HT1080 (cell line): ENCODE results near the gene RUNX1. TPM values are rescaled to one million over a fixed set of nuclear protein-coding genes. Genes with fewer than 3 reads are reported as not detected.
"Not testable (repeated sequence)": the region's sequence is repeated elsewhere in the genome, so short reads cannot be mapped to it uniquely, and the experiment has no call there.

Experiments used
- DNase-seq: peaks from one replicate; pipeline ENCODE4 v3.0.0-alpha.2; 2015; ENCODE audit warnings: low read depth
- total RNA-seq: library from RNA; depleted of rRNA; stranded (reverse); fragments of >200 nt; shearing (Covaris generic); gene quantifications from 2 replicates; pipeline ENCODE4 v1.2.3, GENCODE V29; 2014

The RUNX1 gene
- total RNA-seq, 1 experiment from 2014 or later = 31.3 TPM

- no peak for DNase-seq
Measured at GRCh38 chr21:34994766-34995631, 54.1 kb downstream of the RUNX1 start.

GRCh38 chr21:34993521-34993921 lies 55.6 kb downstream of the RUNX1 start:
- not testable (repeated sequence) for DNase-seq

GRCh38 chr21:34992736-34993398 lies 56.2 kb downstream of the RUNX1 start:
- no peak for DNase-seq

GRCh38 chr21:34992180-34992579 lies 56.9 kb downstream of the RUNX1 start:
- DNase-seq = no peak

GRCh38 chr21:34991366-34991957 lies 57.6 kb downstream of the RUNX1 start:
- DNase-seq = no peak

- no peak for DNase-seq
Measured at GRCh38 chr21:34990842-34991241, 58.3 kb downstream of the RUNX1 start.

GRCh38 chr21:34989337-34990151 lies 59.6 kb downstream of the RUNX1 start:
- DNase-seq = peak; percentile 11

- no peak for DNase-seq
Measured at GRCh38 chr21:34988625-34989024, 60.5 kb downstream of the RUNX1 start.

GRCh38 chr21:34988139-34988538 lies 61.0 kb downstream of the RUNX1 start:
- no peak for DNase-seq

- DNase-seq = peak; percentile 11
Measured at GRCh38 chr21:34987501-34988072, 61.5 kb downstream of the RUNX1 start.

- DNase-seq = peak; percentile 93
Measured at GRCh38 chr21:34986561-34987500, 62.3 kb downstream of the RUNX1 start.

- no peak for DNase-seq
Measured at GRCh38 chr21:34984356-34985058, 64.6 kb downstream of the RUNX1 start.

GRCh38 chr21:34983680-34984086 lies 65.4 kb downstream of the RUNX1 start:
- peak; percentile 92 for DNase-seq

GRCh38 chr21:34981791-34982190 lies 67.3 kb downstream of the RUNX1 start:
- no peak for DNase-seq

GRCh38 chr21:34980423-34981115 lies 68.5 kb downstream of the RUNX1 start:
- DNase-seq = no peak

- no peak for DNase-seq
Measured at GRCh38 chr21:34979383-34979782, 69.7 kb downstream of the RUNX1 start.

- DNase-seq = no peak
Measured at GRCh38 chr21:34977333-34977732, 71.8 kb downstream of the RUNX1 start.

GRCh38 chr21:34974162-34974981 lies 74.7 kb downstream of the RUNX1 start:
- DNase-seq = no peak
